ENCODE results near the gene SLFN12L. TPM values are rescaled to one million over a fixed set of nuclear protein-coding genes. Genes with fewer than 3 reads are reported as not detected.
A peak's percentile ranks its signal among the peaks of the same experiment; 100 is the strongest.

Gene SLFN12L
- total and polyA plus RNA-seq, 10 of the 15 experiments (the other 5 are each of a cell fraction or from before 2014, with no cell fraction given), result 1.0 to 21.3 (median 9.4) TPM

GRCh38 chr17:35449371-35449931, 88.0 kb downstream of the SLFN12L start (continued):
- no peak; the same call in 1 of the 2 replicates for TF ChIP-seq RCOR1 (conservative IDR thresholded peaks at IDR 0.05; ENCODE audit: low read depth, low read length)
- TF ChIP-seq STAT3 (IDR thresholded peaks at IDR 0.05; ENCODE audit: low read depth, low read length), result no peak
- TF ChIP-seq SKIL (IDR thresholded peaks at IDR 0.05; ENCODE audit: low read depth, poor library complexity, severe bottlenecking), result no peak
- peak; percentile 58 for TF ChIP-seq RUNX3 (IDR thresholded peaks at IDR 0.05; ENCODE audit: low read length)
- TF ChIP-seq NRF1 (conservative IDR thresholded peaks at IDR 0.05; ENCODE audit: low read depth, low read length), result no peak
- peak; percentile 81 for TF ChIP-seq MYB (IDR thresholded peaks at IDR 0.05; ENCODE audit: borderline replicate concordance, low read depth, low read length)
- TF ChIP-seq ZNF622 (IDR thresholded peaks at IDR 0.05), result no peak
- no peak for TF ChIP-seq SUPT20H (IDR thresholded peaks at IDR 0.05; ENCODE audit: borderline replicate concordance, control insufficient read depth, low read depth, low read length)
- TF ChIP-seq MLLT1 (IDR thresholded peaks at IDR 0.05), result 0 out of 2 replicates have a peak, but pooled peaks have one; percentile 31
- peak; percentile 68 for TF ChIP-seq ZNF687 (IDR thresholded peaks at IDR 0.05)
- no peak for TF ChIP-seq MXI1 (IDR thresholded peaks at IDR 0.05; ENCODE audit: low read depth, low read length)
- no peak for TF ChIP-seq E2F8 (IDR thresholded peaks at IDR 0.05; ENCODE audit: low read depth, partially characterized antibody)
- no peak for TF ChIP-seq ZNF592 (IDR thresholded peaks at IDR 0.05)

Measured in GM12878 (cell line).